A549 (cell line): Measurements from ENCODE around the gene WBP1L.

Experiments used
- BHLHE40 ChIP-seq: IDR thresholded peaks from 2 replicates; pipeline ENCODE4 v1.6.1; 2012; ENCODE audit warnings: low read depth, low read length, inconsistent platforms
- CHD2 ChIP-seq: fragments of 150-350 bp; IDR thresholded peaks from 2 replicates; pipeline ENCODE4 v1.6.1; 2014; ENCODE audit warnings: low read length; ENCODE audit not compliant: partially characterized antibody
- CTCF ChIP-seq: fragments of >200 bp; sonication (Bioruptor Twin); formaldehyde crosslinking; IDR thresholded peaks from 3 replicates; pipeline ENCODE4 v1.5.1; 2016
- FOSL2 ChIP-seq, 2 experiments: fragments of 450-650 bp in 1 of 2; fragments of >200 bp in 1 of 2; sonication (Bioruptor Twin) in 1 of 2; formaldehyde crosslinking; IDR thresholded peaks; 2 replicates each; pipeline versions ENCODE4 v1.5.0 to v1.6.1; 2016 to 2020; ENCODE audit warnings: mild to moderate bottlenecking in 1 of 2, moderate library complexity in 1 of 2
- HDAC2 ChIP-seq: fragments of 200-600 bp; sonication (generic); IDR thresholded peaks from 2 replicates; pipeline ENCODE4 v1.6.1; 2016
- POLR2A ChIP-seq: IDR thresholded peaks from 2 replicates; pipeline ENCODE4 v1.6.1; 2012; ENCODE audit warnings: mild to moderate bottlenecking, low read length

DNA sequence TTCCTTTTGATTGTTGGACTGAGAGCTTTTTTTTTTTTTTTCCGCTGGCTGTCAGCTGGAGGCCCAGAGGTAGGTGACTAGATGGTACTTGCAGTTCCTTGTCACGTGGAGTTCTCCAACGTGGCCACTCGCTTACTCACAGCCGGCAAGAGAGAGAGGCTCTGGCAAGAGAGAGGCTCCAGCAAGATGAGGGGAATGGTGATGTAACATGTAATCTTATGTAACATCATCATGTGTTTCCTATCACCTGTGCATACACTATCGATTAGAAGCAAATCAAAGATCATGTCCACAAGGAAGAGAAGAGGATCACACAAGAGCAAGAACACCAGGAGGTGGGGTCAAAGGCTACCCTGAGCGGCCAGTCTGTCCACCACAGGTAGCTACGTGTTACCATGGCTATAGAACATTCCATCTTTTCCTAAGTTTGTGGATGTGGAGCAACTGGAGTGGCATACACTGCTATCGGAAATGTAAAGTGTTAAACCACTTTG is 106.3 kb downstream of the WBP1L start:
- TF ChIP-seq FOSL2 (IDR thresholded peaks at IDR 0.05) = no peak
- no peak for TF ChIP-seq FOSL2 (CRISPR knock-in tag; IDR thresholded peaks at IDR 0.05)
- no peak for TF ChIP-seq CTCF
- TF ChIP-seq POLR2A = no peak
- no peak for TF ChIP-seq CHD2
- TF ChIP-seq BHLHE40 = no peak
- TF ChIP-seq HDAC2 = no peak
